ENCODE data around the gene SLC29A3.
A peak's percentile ranks its signal among the peaks of the same experiment; 100 is the strongest.

SLC29A3 gene

DNA sequence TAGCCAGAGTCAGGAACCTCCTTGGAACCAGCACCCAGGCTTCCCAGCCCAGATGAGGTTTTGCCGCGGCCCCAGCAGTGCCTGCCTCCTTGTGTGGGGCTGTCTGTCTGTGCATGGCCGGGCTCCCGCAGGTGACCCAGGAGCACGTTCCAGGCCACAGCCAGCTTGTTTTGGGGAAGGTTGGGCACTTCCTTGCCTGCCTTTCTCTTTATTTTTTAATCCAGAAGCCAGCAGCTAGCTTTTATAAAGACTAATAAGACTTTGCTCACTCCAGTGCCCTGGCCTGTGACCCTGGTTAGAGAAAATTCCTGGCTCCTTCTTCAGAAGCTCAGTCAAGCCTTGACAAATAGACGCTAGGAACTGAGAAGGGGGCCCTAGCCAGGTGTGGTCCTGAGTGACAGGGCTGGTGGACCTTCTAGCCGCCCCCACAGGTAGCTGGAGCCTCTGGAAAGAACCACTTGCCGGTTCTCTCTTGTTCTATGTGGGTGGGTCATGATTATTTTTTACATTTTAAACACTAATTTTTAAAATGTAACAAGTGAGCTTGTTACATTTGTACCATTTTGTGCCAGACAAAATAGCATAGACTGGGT is 837 bp downstream of the SLC29A3 start:
- no peak for DNase-seq (ENCODE audit: low read depth)
- peak overlapping the region; percentile 66 for H3K4me3 ChIP-seq (ENCODE audit: control insufficient read depth, low read depth, low read length)
- TF ChIP-seq, protein P1, sequence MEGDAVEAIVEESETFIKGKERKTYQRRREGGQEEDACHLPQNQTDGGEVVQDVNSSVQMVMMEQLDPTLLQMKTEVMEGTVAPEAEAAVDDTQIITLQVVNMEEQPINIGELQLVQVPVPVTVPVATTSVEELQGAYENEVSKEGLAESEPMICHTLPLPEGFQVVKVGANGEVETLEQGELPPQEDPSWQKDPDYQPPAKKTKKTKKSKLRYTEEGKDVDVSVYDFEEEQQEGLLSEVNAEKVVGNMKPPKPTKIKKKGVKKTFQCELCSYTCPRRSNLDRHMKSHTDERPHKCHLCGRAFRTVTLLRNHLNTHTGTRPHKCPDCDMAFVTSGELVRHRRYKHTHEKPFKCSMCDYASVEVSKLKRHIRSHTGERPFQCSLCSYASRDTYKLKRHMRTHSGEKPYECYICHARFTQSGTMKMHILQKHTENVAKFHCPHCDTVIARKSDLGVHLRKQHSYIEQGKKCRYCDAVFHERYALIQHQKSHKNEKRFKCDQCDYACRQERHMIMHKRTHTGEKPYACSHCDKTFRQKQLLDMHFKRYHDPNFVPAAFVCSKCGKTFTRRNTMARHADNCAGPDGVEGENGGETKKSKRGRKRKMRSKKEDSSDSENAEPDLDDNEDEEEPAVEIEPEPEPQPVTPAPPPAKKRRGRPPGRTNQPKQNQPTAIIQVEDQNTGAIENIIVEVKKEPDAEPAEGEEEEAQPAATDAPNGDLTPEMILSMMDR (conservative IDR thresholded peaks at IDR 0.05; ENCODE audit: control insufficient read depth, insufficient read depth, low read depth, low read length) = no peak

DNA sequence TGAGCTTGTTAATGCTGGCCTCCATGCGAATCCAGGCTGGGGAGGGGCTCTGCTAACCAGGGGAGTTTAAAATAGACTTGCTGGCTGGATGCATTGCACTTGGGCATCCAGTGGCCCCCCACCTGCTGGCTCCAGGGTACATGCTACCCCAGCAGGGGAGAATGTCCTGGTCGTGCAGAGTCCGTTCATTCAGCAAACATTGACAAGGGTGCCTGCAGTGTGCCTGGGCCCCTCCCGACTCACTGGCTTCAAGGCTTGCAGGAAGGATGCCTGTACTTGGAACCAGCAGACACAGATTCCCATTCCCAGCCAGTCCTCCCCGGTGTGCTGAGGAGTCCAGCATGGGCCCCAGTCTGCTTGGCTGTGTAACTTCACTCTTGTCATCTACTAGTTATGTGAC is 1.5 kb downstream of the SLC29A3 start:
- H3K4me3 ChIP-seq (ENCODE audit: control insufficient read depth, low read depth, low read length) = no peak overlapping the region
- no peak for DNase-seq (ENCODE audit: low read depth)
- TF ChIP-seq, protein P1 (conservative IDR thresholded peaks at IDR 0.05; ENCODE audit: control insufficient read depth, insufficient read depth, low read depth, low read length) = no peak

DNA sequence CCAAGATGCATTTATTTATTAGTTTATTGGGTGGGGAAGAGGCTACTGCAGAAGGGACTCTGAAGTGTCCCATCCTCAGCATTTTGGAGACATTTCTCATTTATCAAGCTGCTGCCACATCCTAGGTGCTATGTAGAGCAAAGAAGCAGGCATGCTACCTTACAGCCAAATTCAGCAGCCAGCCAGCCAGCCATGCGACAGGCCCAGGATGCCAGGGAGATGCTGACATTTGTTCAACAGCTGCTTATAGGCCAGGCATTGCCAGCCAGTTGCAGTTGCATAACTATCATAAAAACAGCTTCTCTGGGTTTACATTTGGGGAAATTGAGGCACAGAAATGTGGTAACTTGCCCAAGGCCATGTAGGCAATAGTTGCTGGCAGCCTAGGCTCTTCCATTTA is 2.3 kb downstream of the SLC29A3 start:
- H3K4me3 ChIP-seq (ENCODE audit: control insufficient read depth, low read depth, low read length) = no peak overlapping the region
- TF ChIP-seq, protein P1 (conservative IDR thresholded peaks at IDR 0.05; ENCODE audit: control insufficient read depth, insufficient read depth, low read depth, low read length) = no peak
- no peak for DNase-seq (ENCODE audit: low read depth)

DNA sequence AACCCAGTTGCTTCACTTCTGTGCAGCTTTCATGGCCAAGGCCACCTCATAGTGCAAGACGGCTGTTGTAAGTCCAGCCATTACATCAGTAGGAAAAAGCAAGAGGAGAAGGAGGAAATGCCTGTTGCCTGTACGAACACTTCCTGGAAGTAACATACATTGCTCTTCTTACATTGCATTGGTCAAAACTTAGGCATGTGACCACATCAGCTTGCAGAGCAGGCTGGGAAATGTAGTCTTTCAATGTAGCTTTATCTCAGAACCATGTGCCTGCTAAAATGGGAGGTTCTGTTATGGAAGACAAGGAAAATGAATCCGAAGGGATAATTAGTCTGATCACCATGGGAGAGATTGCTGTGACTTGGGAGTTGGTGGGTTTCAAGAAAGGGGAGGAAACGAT is 4.3 kb downstream of the SLC29A3 start:
- no peak overlapping the region for H3K4me3 ChIP-seq (ENCODE audit: control insufficient read depth, low read depth, low read length)
- DNase-seq (ENCODE audit: low read depth) = peak; percentile 45
- TF ChIP-seq, protein P1 (conservative IDR thresholded peaks at IDR 0.05; ENCODE audit: control insufficient read depth, insufficient read depth, low read depth, low read length) = no peak

DNA sequence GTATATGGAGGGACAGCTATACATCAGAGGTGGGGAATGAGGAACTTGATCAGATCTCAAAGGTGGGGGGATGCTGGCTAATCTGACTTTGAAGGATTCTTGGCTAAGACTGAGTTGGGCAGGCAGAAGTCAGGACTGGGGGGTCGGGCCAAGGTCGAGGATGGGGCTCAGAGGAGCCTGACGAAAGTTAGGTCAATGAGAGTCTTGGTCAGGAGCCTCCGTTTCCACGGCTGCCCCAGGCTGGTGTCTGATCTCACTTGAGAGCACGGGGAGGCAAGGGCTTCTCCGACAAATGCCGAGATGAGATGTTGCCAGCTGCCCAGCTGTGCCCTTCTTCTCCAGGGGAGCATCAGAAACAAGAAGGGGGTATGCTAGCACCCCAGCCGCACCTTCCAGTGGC is 5.7 kb downstream of the SLC29A3 start:
- no peak for DNase-seq (ENCODE audit: low read depth)
- TF ChIP-seq, protein P1 (conservative IDR thresholded peaks at IDR 0.05; ENCODE audit: control insufficient read depth, insufficient read depth, low read depth, low read length) = no peak
- H3K4me3 ChIP-seq (ENCODE audit: control insufficient read depth, low read depth, low read length) = no peak overlapping the region

DNA sequence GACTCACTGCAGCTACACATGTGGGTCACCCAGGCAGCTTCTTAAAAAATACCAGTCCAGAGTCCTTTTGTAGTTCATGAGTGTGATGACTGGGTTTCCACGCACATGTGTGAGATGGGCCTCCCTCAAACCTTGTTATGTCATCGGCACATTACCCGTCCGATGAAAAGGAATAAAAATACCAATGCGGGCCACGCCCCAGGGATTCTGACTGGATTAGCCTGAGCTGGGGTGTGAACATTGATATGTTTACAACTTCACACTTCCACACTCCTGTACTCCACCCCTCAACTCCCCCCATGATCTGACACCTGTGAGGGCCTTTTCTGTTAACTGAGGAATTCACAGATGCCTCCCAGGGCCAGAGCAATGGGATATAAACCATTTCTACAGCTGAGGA is 6.2 kb downstream of the SLC29A3 start:
- TF ChIP-seq, protein P1 (conservative IDR thresholded peaks at IDR 0.05; ENCODE audit: control insufficient read depth, insufficient read depth, low read depth, low read length) = no peak
- no peak overlapping the region for H3K4me3 ChIP-seq (ENCODE audit: control insufficient read depth, low read depth, low read length)
- no peak for DNase-seq (ENCODE audit: low read depth)

DNA sequence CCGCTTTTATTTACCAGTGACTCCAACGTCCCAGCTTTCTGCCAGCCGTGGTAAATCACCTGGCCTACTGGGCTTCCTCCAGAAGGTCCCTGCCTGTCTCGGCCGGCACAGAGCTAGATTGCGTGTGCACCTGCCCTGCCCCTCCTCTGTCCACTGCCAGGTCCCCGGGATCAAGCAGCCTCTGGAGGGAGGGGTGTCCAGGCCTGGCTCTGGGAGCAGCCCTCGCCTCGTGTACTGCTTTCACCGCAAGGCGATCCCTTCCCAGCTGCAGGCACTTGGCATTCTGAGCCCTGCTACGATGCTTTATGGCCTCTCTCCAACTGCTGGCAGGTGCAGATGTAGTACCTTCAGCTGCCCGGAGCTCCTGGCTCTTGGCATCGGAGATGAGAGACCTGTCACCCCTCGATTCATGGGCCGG is 7.4 kb downstream of the SLC29A3 start:
- DNase-seq (ENCODE audit: low read depth) = no peak
- no peak overlapping the region for H3K4me3 ChIP-seq (ENCODE audit: control insufficient read depth, low read depth, low read length)
- TF ChIP-seq, protein P1 (conservative IDR thresholded peaks at IDR 0.05; ENCODE audit: control insufficient read depth, insufficient read depth, low read depth, low read length) = no peak

Measured in fibroblast of mammary gland (primary cell).